HG02759 (cell line): Measurements from ENCODE around the gene TMC3.
"Not testable (repeated sequence)": the region's sequence is repeated elsewhere in the genome, so short reads cannot be mapped to it uniquely, and the experiment has no call there.

Experiments
- ATAC-seq: cut with Tn5 transposase; IDR thresholded peaks from one replicate; pipeline ENCODE4 v1.9.1; 2021; ENCODE audit warnings: mild to moderate bottlenecking, moderate library complexity; ENCODE audit not compliant: unreplicated experiment

The TMC3 gene

GRCh38 chr15:81373775-81374395 is at the start of gene TMC3:
TSS of gene TMC3 (minus strand) at chr15:81374213. CDS start at chr15:81374077, 136 bp downstream.
- no peak for ATAC-seq

- ATAC-seq: no peak
Measured at GRCh38 chr15:81421461-81421860, 47.4 kb upstream of the TMC3 start.

GRCh38 chr15:81419332-81419943 is 45.4 kb upstream of the TMC3 start:
- no peak for ATAC-seq

GRCh38 chr15:81418891-81419290 is 44.9 kb upstream of the TMC3 start:
- ATAC-seq: no peak

- no peak for ATAC-seq
Measured at GRCh38 chr15:81418444-81418843, 44.4 kb upstream of the TMC3 start.

GRCh38 chr15:81414274-81414968 is 40.4 kb upstream of the TMC3 start:
- ATAC-seq: not testable (repeated sequence)

GRCh38 chr15:81413851-81414250 is 39.8 kb upstream of the TMC3 start:
- no peak for ATAC-seq

- ATAC-seq: no peak
Measured at GRCh38 chr15:81411969-81412633, 38.1 kb upstream of the TMC3 start.

- no peak for ATAC-seq
Measured at GRCh38 chr15:81411051-81411450, 37.0 kb upstream of the TMC3 start.

GRCh38 chr15:81410318-81410753 is 36.3 kb upstream of the TMC3 start:
- ATAC-seq: no peak

- ATAC-seq: no peak
Measured at GRCh38 chr15:81407718-81408117, 33.7 kb upstream of the TMC3 start.

GRCh38 chr15:81407176-81407575 is 33.2 kb upstream of the TMC3 start:
- ATAC-seq: no peak

- no peak for ATAC-seq
Measured at GRCh38 chr15:81400640-81401236, 26.7 kb upstream of the TMC3 start.

GRCh38 chr15:81398910-81399551 is 25.0 kb upstream of the TMC3 start:
- no peak for ATAC-seq

- no peak for ATAC-seq
Measured at GRCh38 chr15:81398456-81398855, 24.4 kb upstream of the TMC3 start.

- ATAC-seq: no peak
Measured at GRCh38 chr15:81394603-81395002, 20.6 kb upstream of the TMC3 start.

- ATAC-seq: no peak
Measured at GRCh38 chr15:81391657-81392056, 17.6 kb upstream of the TMC3 start.

GRCh38 chr15:81388436-81388770 is 14.4 kb upstream of the TMC3 start:
- ATAC-seq: no peak

- ATAC-seq: no peak
Measured at GRCh38 chr15:81387621-81388435, 13.8 kb upstream of the TMC3 start.

GRCh38 chr15:81386947-81387346 is 12.9 kb upstream of the TMC3 start:
- ATAC-seq: no peak
